Transverse colon (tissue), 4 donors: ENCODE data around the gene KHDC4. TPM values are rescaled to one million over a fixed set of nuclear protein-coding genes. Genes with fewer than 3 reads are reported as not detected.
"Not testable (repeated sequence)": the region's sequence is repeated elsewhere in the genome, so short reads cannot be mapped to it uniquely, and the experiment has no call there.

Experiments
- DNase-seq: peaks from one replicate; pipeline ENCODE4 v3.0.0-alpha.2; 2019
- H3K27ac ChIP-seq, 4 donors: fragments of 200-600 bp; sonication (generic); 2 replicates each; pipeline ENCODE4 v1.5.1; 2016 to 2018; ENCODE audit warnings: inconsistent platforms in 4 of 4
- H3K27me3 ChIP-seq: fragments of 200-600 bp; sonication (generic); 2 replicates; pipeline ENCODE4 v1.5.1; 2017; ENCODE audit warnings: inconsistent platforms
- H3K36me3 ChIP-seq, 4 donors: fragments of 200-600 bp; sonication (generic); 2 replicates each; pipeline ENCODE4 v1.5.1; 2017 to 2019; ENCODE audit warnings: inconsistent platforms in 4 of 4
- H3K4me1 ChIP-seq, 4 donors: fragments of 200-600 bp; sonication (generic); 2 replicates each; pipeline ENCODE4 v1.5.1; 2017 to 2020; ENCODE audit warnings: inconsistent platforms in 4 of 4
- H3K4me3 ChIP-seq, 4 donors: fragments of 200-600 bp; sonication (generic); 1 replicate in 1 of 4; 2 replicates in 3 of 4; pipeline versions ENCODE4 v1.5.1 to v1.6.1; 2017 to 2019; ENCODE audit warnings: inconsistent platforms in 4 of 4
- H3K9me3 ChIP-seq, 2 donors: fragments of 200-600 bp; sonication (generic); 2 replicates each; pipeline ENCODE4 v1.5.1; 2017 to 2019; ENCODE audit warnings: inconsistent platforms in 2 of 2
- CTCF ChIP-seq, 5 experiments: fragments of 200-600 bp in 3 of 5; fragments of 450-650 bp in 2 of 5; sonication (generic) in 3 of 5; IDR thresholded peaks; 1 replicate in 2 of 5; 2 replicates in 3 of 5; pipeline ENCODE4 v1.5.1; 2016 to 2017; ENCODE audit warnings: antibody characterized with exemption in 5 of 5, inconsistent platforms in 3 of 5, mild to moderate bottlenecking in 2 of 5, moderate library complexity in 1 of 5
- EP300 ChIP-seq: sonication (generic); formaldehyde crosslinking; IDR thresholded peaks from one replicate; pipeline ENCODE4 v1.6.1; 2017; ENCODE audit warnings: antibody characterized with exemption, low read depth
- POLR2A ChIP-seq: fragments of 450-650 bp; IDR thresholded peaks from one replicate; pipeline ENCODE4 v1.6.1; 2016; ENCODE audit warnings: antibody characterized with exemption, mild to moderate bottlenecking, moderate library complexity
- POLR2AphosphoS5 ChIP-seq, 3 donors: sonication (generic); formaldehyde crosslinking; IDR thresholded peaks; one replicate each; pipeline ENCODE4 v1.6.1; 2016; ENCODE audit warnings: antibody characterized with exemption in 3 of 3
- WGBS, 2 donors: methylation state at CpG; one replicate each; pipeline ENCODE4 v1.1.5; 2018; ENCODE audit warnings: low coverage in 1 of 2; 5-methylcytosine and 5-hydroxymethylcytosine counted together
- in situ Hi-C, 4 donors: fragments of 200-750 bp; cut with MboI; loops; one replicate each; pipeline versions ENCODE4 v1.15.0 to v1.15.1; 2017; ENCODE audit warnings: low sequenced_read_pairs in 3 of 4, low pct_ligation_motif_present in 1 of 4, low pct_unique_long_range_greater_than_20kb in 1 of 4
- intact Hi-C: fragments of 100-400 bp; cut with DNase I; formaldehyde crosslinking; loops from one replicate; pipeline ENCODE4 v1.15.1; 2023; ENCODE audit warnings: low total_unique reads
- total RNA-seq, 4 donors: library from RNA; depleted of rRNA; stranded (reverse); fragments of >200 nt; gene quantifications; one replicate each; pipeline ENCODE4 v1.1.0, GENCODE V29; 2016

KHDC4 gene
- total RNA-seq, 4 donors from 2014 or later = 76.2 to 158 (median 98.7) TPM

- Histone ChIP-seq H3K9me3 (no peaks in the 10 kb centered on the region), H3K27me3 (no peaks in the 10 kb centered on the region), H3K36me3 (peaks cover 0 to 46% (median 22%) of the 10 kb centered on the region in 4 donors), H3K27ac (peak overlapping the region; percentile 91 to 96 (median 94)), H3K4me1 (peaks cover 30 to 57% (median 43%) of the 10 kb centered on the region in 4 donors), H3K4me3 (peak overlapping the region in 3 of 4 donors; percentile 4 to 89 (median 11))
- no peak for TF ChIP-seq EP300
- no peak for TF ChIP-seq CTCF (IDR thresholded peaks at IDR 0.05)
- peak; percentile 36 for TF ChIP-seq POLR2A
- TF ChIP-seq POLR2AphosphoS5 (IDR thresholded peaks at IDR 0.05) = peak in 2 of 3 donors; percentile 37 to 61
- WGBS, 2 donors = 56 to 64% methylated on average over 4 to 7 of the region's 7 CpGs
- in situ Hi-C loops = loop anchor here in 2 of 4 donors (10.0 kb wide), 1 partner anchor 53 kb away; no protein-coding TSS in a partner anchor
- peak; percentile 63 for DNase-seq
- intact Hi-C loops = no loop called here
These were observed 2.7 kb downstream of the KHDC4 start for GRCh38 chr1:155931332-155932038.

- Histone ChIP-seq H3K4me3 (peak overlapping the region in 3 of 4 donors; percentile 4 to 89 (median 11)), H3K27ac (peak overlapping the region; percentile 91 to 96 (median 94)), H3K4me1 (peaks cover 30 to 57% (median 43%) of the 10 kb centered on the region in 4 donors), H3K36me3 (peaks cover 0 to 53% (median 25%) of the 10 kb centered on the region in 4 donors)
- DNase-seq, H3K9me3 ChIP-seq, H3K27me3 ChIP-seq, intact Hi-C loops: not testable (repeated sequence)
- in situ Hi-C loops = loop anchor here in 2 of 4 donors (10.0 kb wide), 1 partner anchor 54 kb away; no protein-coding TSS in a partner anchor
- 51 to 54% methylated on average over 8 to 10 of the region's 10 CpGs for WGBS, 2 donors
These were observed 3.5 kb downstream of the KHDC4 start for GRCh38 chr1:155930725-155931124.

- 44 to 67% methylated on average over 3 to 5 of the region's 5 CpGs for WGBS, 2 donors
- intact Hi-C loops = no loop called here
- Histone ChIP-seq H3K27me3 (no peaks in the 10 kb centered on the region), H3K4me3 (no peak overlapping the region), H3K36me3 (peaks cover 0 to 68% (median 33%) of the 10 kb centered on the region in 4 donors), H3K4me1 (peaks cover 30 to 49% (median 43%) of the 10 kb centered on the region in 4 donors), H3K27ac (peak overlapping the region in 3 of 4 donors; percentile 93 to 96 (median 95)), H3K9me3 (no peaks in the 10 kb centered on the region)
- in situ Hi-C loops = no loop called here
- DNase-seq = no peak
- TF ChIP-seq EP300 (no peak), CTCF (IDR thresholded peaks at IDR 0.05) (no peak), POLR2AphosphoS5 (IDR thresholded peaks at IDR 0.05) (no peak), POLR2A (no peak)
These were observed 5.2 kb downstream of the KHDC4 start for GRCh38 chr1:155929057-155929456.

GRCh38 chr1:155925506-155925905 is 8.7 kb downstream of the KHDC4 start:
- DNase-seq = no peak
- intact Hi-C loops = no loop called here

More at GRCh38 chr1:155925506-155925905, 8.7 kb downstream of the KHDC4 start:
- H3K4me1 ChIP-seq = peaks cover 1 to 18% (median 10%) of the 10 kb centered on the region in 4 donors
- in situ Hi-C loops = no loop called here
- H3K4me3 ChIP-seq = no peak overlapping the region
- H3K27ac ChIP-seq = no peak overlapping the region
- TF ChIP-seq POLR2AphosphoS5 (IDR thresholded peaks at IDR 0.05) (no peak), EP300 (no peak), POLR2A (no peak), CTCF (IDR thresholded peaks at IDR 0.05) (no peak)
- 92 to 100% methylated on average over 2 of the region's 2 CpGs for WGBS, 2 donors
- H3K27me3 ChIP-seq = no peaks in the 10 kb centered on the region
- H3K36me3 ChIP-seq = peaks cover 0 to 90% (median 46%) of the 10 kb centered on the region in 4 donors
- no peaks in the 10 kb centered on the region for H3K9me3 ChIP-seq
